PC-3 (cell line): ENCODE results near the gene HSPA6.

Experiments
- EZH2 ChIP-seq: fragments of 300-600 bp; sonication (generic); IDR thresholded peaks from one replicate; pipeline ENCODE4 v1.6.1; 2017; ENCODE audit warnings: antibody characterized with exemption, mild to moderate bottlenecking, low read length; ENCODE audit not compliant: unreplicated experiment
- EZH2phosphoT487 ChIP-seq: fragments of 300-600 bp; sonication (generic); IDR thresholded peaks from 2 replicates; pipeline ENCODE4 v1.6.1; 2018; ENCODE audit warnings: mild to moderate bottlenecking, antibody characterized with exemption, low read length, borderline replicate concordance
- TF ChIP-seq, protein P1 (sequence below): fragments of 300-600 bp; sonication (generic); conservative IDR thresholded peaks from 2 replicates; pipeline ENCODE4 v1.5.1; 2017; ENCODE audit warnings: antibody characterized with exemption, low read depth, mild to moderate bottlenecking, low read length

GRCh38 chr1:161480381-161481035 lies 43.8 kb upstream of the HSPA6 start:
- TF ChIP-seq, protein P1, sequence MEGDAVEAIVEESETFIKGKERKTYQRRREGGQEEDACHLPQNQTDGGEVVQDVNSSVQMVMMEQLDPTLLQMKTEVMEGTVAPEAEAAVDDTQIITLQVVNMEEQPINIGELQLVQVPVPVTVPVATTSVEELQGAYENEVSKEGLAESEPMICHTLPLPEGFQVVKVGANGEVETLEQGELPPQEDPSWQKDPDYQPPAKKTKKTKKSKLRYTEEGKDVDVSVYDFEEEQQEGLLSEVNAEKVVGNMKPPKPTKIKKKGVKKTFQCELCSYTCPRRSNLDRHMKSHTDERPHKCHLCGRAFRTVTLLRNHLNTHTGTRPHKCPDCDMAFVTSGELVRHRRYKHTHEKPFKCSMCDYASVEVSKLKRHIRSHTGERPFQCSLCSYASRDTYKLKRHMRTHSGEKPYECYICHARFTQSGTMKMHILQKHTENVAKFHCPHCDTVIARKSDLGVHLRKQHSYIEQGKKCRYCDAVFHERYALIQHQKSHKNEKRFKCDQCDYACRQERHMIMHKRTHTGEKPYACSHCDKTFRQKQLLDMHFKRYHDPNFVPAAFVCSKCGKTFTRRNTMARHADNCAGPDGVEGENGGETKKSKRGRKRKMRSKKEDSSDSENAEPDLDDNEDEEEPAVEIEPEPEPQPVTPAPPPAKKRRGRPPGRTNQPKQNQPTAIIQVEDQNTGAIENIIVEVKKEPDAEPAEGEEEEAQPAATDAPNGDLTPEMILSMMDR: no peak
- TF ChIP-seq EZH2phosphoT487 (no peak), EZH2 (no peak)
